ENCODE data around the gene NRXN3. TPM values are rescaled to one million over a fixed set of nuclear protein-coding genes. Genes with fewer than 3 reads are reported as not detected.

NRXN3 gene
- polyA plus RNA-seq, 1 experiment: 7.0 TPM

- CTCF ChIA-PET: no interaction called here
- H3K36me3 ChIP-seq (ENCODE audit: control insufficient read depth, insufficient read depth, low read length): no peaks in the 10 kb centered on the region
- POLR2A ChIA-PET: no interaction called here
- no peak for DNase-seq (ENCODE audit: low read depth)
- H3K27me3 ChIP-seq (ENCODE audit: control insufficient read depth, insufficient read depth, low read length): no peaks in the 10 kb centered on the region
- no peak for TF ChIP-seq CTCF (IDR thresholded peaks at IDR 0.05; ENCODE audit: insufficient read depth, low read depth, low read length)
- no peak overlapping the region for H3K4me3 ChIP-seq (ENCODE audit: low read depth, low read length)
Observed at GRCh38 chr14:79150226-79150625, 980.1 kb downstream of the NRXN3 start.

- CTCF ChIA-PET: no interaction called here
- POLR2A ChIA-PET: no interaction called here
- no peaks in the 10 kb centered on the region for H3K36me3 ChIP-seq (ENCODE audit: control insufficient read depth, insufficient read depth, low read length)
- no peak for DNase-seq (ENCODE audit: low read depth)
- H3K27me3 ChIP-seq (ENCODE audit: control insufficient read depth, insufficient read depth, low read length): no peaks in the 10 kb centered on the region
- TF ChIP-seq CTCF (IDR thresholded peaks at IDR 0.05; ENCODE audit: insufficient read depth, low read depth, low read length): no peak
- H3K4me3 ChIP-seq (ENCODE audit: low read depth, low read length): no peak overlapping the region
Observed at GRCh38 chr14:79157369-79157768, 987.2 kb downstream of the NRXN3 start.

GRCh38 chr14:79161571-79161970 lies 991.4 kb downstream of the NRXN3 start:
- no peak for DNase-seq (ENCODE audit: low read depth)
- Histone ChIP-seq H3K27me3 (ENCODE audit: control insufficient read depth, insufficient read depth, low read length) (no peaks in the 10 kb centered on the region), H3K4me3 (ENCODE audit: low read depth, low read length) (no peak overlapping the region), H3K36me3 (ENCODE audit: control insufficient read depth, insufficient read depth, low read length) (no peaks in the 10 kb centered on the region)
- no peak for TF ChIP-seq CTCF (IDR thresholded peaks at IDR 0.05; ENCODE audit: insufficient read depth, low read depth, low read length)
- ChIA-PET CTCF (no interaction called here), POLR2A (no interaction called here)

GRCh38 chr14:79162833-79163232 lies 992.7 kb downstream of the NRXN3 start:
- DNase-seq (ENCODE audit: low read depth): no peak
- POLR2A ChIA-PET: no interaction called here
- CTCF ChIA-PET: no interaction called here

GRCh38 chr14:79165471-79166090 lies 995.4 kb downstream of the NRXN3 start:
- CTCF ChIA-PET: no interaction called here
- no peaks in the 10 kb centered on the region for H3K27me3 ChIP-seq (ENCODE audit: control insufficient read depth, insufficient read depth, low read length)
- no peak overlapping the region for H3K4me3 ChIP-seq (ENCODE audit: low read depth, low read length)
- no peaks in the 10 kb centered on the region for H3K36me3 ChIP-seq (ENCODE audit: control insufficient read depth, insufficient read depth, low read length)
- POLR2A ChIA-PET: no interaction called here
- DNase-seq (ENCODE audit: low read depth): no peak
- no peak for TF ChIP-seq CTCF (IDR thresholded peaks at IDR 0.05; ENCODE audit: insufficient read depth, low read depth, low read length)

More at GRCh38 chr14:79162833-79163232, 992.7 kb downstream of the NRXN3 start:
- no peak for TF ChIP-seq CTCF (IDR thresholded peaks at IDR 0.05; ENCODE audit: insufficient read depth, low read depth, low read length)
- Histone ChIP-seq H3K27me3 (ENCODE audit: control insufficient read depth, insufficient read depth, low read length) (no peaks in the 10 kb centered on the region), H3K36me3 (ENCODE audit: control insufficient read depth, insufficient read depth, low read length) (no peaks in the 10 kb centered on the region), H3K4me3 (ENCODE audit: low read depth, low read length) (no peak overlapping the region)

Measured in BJ (cell line).